CD4-positive, alpha-beta T cell treated with Interleukin-15 for 4 hours (primary cell): ENCODE measurements around the gene AP4B1.

Source experiments
- DNase-seq: peaks from one replicate; pipeline ENCODE4 v3.0.0-alpha.2; 2020; ENCODE audit warnings: low spot score

The AP4B1 gene

DNA sequence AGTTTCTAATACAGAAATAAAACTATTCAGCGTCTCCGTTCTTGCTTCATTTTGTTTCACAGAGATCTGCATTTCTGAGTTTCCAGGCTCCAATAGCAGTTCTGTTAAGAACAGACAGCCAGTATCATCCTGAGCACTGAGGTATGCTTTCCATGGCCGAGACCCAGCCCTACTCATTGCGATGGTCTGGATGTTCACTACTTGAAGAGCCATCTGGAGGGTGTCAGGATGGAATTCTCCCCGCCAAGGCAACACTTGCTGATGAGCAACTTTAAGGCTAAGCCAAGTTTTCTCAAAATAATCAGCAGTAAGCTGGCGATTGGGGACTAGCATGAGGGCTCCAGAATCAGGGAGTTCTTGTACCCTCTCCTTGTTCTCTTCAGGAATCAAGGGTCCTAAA is 9.5 kb downstream of the AP4B1 start:
- DNase-seq, result no peak

DNA sequence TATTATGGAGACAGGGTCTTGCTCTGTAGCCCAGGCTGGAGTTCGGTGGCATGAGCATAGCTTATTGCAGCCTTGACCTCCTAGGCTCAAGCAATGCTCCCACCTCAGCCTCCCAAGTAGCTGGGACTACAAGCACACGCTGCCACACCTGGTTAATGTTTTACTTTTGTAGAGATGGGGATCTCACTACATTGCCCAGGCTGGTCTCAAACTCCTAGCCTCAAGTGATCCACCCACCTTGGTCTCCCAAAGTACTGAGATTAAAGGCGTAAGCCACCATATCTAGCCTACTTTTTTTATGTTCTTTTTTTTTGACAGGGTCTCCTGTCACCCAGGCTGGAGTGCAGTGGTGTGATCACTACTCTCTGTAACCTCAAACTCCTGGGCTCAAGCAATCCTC is 11.3 kb downstream of the AP4B1 start:
- no peak for DNase-seq

DNA sequence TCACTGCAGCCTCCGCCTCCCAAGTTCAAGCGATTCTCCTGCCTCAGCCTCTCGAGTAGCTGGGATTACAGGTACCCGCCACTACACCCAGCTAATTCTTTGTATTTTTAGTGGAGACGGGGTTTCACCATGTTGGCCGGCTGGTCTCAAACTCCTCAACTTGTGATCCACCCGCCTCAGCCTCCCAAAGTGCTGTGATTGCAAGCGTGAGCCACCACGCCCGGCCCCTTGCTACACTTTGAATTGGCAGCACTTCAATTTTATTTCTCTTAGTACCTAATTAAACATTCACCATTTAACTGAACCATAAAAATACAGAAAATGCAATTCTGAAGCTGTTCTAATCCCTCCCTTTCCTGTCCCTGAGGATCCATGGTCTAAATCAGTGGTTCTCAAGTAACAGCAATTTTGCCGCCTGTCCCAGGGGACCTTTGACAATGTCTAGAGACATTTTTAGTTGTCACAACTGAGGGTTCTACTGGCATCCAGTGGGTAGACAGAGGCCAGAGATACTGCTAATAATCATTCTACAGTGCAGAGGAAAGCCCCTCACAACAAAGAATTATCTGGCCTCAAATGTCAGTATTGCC is 12.9 kb downstream of the AP4B1 start:
- no peak for DNase-seq

DNA sequence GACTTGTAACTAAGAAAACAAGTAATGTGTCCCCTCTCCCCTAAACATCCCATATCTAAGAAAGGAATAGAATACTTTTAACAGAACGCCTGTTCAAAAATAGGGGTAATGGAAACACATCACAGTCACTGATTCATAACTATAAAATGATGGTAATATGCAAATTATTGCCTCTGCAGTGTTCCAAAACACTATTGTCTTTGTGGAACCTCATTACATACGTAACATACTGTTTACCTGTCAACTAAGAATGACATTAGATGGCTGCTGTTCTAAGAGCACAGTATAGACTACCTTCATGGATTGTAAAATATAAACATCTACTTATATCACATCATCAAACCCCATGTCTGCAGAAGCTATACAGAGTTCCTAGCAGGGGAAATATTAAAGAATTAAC is 13.8 kb downstream of the AP4B1 start:
- DNase-seq, result no peak

DNA sequence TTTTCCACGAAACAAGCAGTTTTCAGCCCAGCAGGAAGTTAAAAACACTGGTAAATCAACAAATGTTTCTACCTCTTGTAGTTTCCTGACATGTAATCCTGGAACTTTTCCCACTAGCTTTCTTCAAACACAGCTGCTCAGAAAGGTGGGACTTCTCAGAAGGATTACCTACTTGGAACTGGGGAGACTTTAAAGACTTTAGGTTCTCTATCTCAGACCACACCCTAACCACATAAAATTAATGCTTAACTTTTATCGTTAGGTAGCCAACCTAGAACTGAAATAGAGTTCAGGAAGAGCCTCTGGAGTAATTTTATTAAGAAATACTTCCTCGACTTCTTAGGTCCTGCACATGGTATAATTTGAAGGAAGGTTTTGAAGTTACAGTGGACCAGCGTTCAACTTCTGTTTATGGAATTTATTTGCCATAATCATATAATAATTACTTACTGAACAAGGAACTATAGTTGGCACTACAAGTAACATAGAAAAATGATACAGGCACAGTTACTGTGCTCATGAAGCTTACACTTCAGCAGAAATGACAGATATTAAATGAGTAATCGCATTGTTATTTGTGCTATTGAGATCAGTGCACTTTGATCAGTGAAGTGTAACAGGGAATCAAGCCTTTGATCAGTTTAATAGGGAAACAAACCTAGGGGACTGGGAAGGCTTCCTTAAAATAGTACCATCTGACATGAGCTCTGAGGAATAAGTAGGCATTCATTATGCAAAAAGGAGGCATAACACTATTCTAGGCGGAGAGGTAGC is 17.0 kb downstream of the AP4B1 start, which contains the start of gene BCL2L15:
Gene BCL2L15 (minus strand): TSS at position 180 of the 774 bp plus-strand sequence. CDS start 206 bp downstream, outside the sequence.
- DNase-seq, result peak; percentile 48

DNA sequence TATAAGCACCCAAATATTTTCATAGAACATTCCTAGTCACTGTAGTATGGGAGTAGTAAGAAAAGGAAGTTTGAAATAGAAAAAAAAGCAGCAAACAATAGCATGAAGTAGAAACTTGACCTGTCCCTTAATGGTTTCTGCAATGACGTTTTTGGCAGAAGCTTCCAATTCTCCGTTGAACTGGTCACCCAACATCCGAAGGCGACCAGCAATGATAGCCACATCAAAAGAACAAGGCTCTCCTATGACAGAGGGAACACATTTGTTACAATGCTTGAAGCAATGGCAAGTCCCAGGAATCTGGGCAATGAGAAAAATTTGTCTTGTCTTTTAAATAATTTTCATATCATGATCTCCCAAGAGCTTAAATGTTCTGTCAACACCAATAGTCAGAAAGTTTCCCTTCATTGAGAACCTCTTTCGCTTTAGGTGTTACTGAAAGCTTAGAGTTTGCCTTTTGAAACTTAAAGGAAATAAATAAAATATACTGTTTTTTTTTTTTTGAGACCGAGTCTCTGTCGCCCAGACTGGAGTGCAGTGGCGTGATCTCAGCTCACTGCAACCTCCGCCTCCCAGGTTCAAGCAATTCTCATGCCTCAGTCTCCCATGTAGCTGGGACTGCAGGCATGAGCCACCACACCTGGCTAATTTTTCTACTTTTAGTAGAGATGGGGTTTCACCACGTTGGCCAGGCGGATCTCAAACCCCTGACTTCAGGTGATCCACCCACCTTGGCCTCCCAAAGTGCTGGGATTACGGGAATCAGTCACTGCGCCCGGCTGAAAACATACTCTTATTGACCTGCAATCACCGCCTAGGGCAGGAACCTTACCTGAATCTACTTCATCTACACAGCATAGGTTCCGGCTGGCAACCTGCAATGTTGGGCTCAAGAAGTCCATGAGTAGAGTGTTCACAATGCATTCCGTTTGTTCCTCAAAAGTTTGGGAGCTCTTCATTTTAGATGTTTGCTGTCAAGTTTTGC is 17.9 kb downstream of the AP4B1 start:
- no peak for DNase-seq

DNA sequence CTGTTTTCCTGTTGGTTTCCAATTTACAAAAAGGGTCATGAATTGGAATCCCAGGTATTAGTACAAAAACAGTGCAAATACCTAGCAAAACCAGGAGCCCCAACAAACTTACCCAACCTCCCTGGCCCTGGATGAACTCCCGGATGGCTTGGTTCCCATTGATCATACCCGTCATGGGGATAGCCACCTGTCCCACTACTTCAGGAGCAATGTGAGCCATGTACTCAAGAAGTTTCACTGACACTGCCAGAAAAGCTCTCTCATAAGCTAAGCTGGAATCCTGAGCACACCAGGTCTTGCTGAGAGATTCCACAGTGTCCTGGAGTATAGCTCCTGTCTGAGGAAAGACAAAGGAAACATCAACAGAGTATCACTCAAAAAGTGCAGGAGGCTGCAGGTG is 22.9 kb downstream of the AP4B1 start:
- no peak for DNase-seq

DNA sequence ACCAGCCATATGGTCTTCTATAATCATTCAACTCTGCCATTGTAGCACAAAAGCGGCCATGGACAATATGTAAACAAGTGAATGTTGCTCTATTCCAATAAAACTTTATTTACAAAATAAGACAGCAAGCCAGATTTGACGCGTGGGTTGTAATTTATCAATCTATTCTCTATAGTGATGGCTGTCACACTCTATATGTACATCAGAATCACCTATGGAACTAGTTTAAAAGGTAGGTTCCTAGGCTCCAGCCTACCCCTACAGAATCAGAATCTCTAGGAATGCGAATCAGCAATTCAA is 24.9 kb downstream of the AP4B1 start:
- DNase-seq, result no peak

DNA sequence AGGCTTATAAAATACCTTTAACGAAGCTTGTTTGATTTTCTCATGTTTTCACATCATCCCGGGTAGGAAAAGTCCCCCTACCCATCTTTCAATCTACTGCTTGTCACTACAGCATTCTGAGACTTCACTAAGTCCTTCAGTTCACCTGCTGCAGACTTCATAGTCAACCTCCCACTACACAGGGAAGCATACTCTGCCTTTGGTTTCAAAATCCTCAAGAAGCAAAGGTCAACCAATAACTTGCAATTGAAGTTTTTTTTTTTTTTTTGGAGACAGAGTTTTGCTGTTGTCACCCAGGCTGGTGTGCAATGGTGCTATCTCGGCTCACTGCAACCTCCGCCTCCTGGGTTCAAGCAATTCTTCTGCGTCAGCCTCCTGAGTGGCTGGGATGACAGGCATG is 28.4 kb downstream of the AP4B1 start:
- no peak for DNase-seq

DNA sequence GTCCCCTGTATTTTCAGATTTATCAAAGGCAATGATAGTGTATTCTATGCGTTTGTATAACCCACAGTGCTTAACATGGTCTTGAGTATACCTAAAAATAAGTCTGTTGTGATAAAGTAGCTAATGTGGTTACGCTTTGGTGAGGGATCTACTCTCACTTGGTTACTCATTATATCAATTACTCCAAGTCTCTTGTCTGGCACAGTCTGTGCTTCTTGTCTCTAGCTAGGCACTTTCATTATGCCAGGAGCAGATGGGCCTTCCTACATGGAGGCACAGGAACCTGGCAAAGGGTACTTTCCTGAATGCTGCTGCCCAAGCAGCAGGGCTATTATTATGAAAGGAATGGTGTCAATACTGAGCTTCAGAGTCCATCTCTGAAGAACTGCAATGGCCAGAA is 28.9 kb downstream of the AP4B1 start:
- no peak for DNase-seq

DNA sequence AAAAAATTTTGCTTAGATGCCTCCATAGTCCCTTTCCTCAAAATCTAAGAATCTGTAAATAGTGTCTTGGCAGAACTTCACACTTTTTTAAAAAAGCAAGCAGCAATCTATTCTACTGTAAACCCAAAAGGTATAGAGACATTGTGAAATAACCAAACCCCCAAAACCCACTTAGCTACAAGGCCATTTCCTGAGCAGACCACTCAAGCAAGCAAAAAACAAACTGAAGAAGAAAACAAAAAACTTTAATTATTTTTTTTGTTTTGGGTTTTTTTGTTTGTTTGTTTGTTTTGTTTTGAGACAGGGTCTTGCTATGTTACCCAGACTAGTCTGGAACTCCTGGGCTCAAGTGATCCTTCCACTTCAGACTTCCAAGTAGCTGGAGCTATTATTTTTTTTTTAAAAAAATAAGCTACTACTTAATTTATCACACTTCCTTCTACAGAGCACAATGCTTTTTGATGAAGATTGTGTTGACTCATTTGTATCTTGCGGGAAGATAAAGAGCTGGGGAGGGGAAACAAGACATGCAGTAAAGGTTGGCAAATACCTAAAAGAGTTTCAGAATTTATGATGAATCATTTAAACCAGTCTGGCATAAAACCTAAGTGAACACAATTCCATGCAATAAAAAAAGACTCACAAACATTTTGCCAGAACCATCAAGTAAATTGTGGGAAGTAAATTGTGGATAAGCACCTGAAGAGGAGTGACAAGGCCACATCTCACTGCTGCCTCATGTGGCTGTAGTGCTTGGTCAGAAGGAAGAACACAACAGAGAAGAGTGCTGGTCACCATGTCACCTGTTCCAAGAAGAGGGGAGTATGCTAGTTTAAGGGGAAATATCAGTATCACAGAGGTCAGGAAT is 30.4 kb downstream of the AP4B1 start:
- peak; percentile 64 for DNase-seq

DNA sequence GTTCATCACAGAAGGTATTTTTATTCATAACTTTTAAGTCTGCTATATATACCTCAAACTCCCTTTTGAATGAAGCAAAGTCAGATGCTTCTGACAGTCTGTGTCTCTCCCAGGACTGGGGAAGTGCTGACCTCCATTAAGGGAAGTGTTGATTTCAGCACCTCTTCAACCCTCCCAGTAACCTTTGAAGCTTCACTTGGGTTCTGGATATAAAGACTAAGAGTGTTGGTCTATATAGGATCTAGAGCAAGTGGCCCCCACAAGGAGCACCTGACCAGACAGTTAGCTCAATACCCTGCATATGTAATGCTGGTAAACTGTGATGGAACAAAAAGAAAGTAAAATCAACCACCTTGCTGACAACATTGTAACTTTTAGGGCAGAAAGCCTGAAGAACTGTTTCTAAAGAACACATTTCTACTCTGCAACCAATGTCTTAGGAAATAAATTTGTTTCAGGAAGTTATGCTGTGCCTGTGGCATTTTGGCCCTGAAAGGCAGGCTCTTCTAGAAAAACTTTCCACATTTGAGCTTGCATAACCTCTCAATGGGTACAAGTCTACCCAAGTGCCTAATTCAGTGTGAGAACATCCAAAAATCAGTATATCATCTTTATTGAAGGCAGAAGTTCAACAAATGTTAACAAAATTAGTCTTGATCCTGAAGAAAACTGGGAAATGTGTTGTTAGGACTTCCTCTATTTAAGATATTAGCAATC is 32.2 kb downstream of the AP4B1 start:
- DNase-seq, result no peak

DNA sequence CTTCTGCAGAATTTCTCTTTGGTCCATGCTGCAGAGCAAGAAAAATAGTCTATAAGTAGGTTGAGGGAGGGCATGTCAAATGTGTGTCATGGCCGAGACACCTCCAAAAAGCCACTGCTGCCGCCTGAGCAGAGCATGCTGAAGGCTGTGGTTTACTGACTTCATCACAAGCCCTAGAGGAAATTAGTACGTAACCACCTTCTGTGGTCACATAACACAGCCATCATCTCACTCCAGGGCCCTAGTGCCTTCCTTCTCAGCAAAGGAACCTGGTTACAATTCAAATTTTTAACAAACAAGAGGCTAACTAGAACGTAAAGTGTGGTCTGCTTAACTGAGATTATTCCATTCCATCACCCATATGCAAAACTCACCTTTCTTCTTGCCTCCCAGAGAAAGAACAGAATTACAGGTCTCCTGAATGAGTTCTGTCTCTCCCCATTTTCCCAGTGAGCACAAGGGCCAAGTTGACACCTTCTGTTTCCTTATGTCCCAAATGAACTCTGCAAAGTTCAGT is 32.9 kb downstream of the AP4B1 start, which contains the start of gene PTPN22:
Gene PTPN22 (minus strand): TSS at position 116 of the 517 bp plus-strand sequence.
- peak; percentile 88 for DNase-seq

DNA sequence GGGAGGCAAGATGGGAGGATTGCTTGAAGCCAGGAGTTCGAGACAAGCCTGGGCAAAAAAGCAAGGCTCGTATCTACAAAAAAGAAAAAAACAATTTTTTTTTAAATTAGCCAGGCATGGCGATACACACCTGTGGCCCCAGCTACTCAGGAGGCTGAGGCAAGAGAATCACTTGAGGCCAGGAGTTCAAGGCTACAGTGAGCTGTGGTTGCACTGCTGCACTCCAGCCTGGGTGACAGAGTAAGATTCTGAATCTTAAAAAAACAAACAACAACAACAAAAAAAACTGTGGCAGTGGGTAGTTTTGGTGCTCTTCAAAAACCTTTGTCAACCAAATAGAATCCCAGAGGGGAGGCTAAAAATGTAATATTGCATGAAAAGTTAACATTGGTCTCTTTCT is 33.8 kb downstream of the AP4B1 start:
- no peak for DNase-seq

DNA sequence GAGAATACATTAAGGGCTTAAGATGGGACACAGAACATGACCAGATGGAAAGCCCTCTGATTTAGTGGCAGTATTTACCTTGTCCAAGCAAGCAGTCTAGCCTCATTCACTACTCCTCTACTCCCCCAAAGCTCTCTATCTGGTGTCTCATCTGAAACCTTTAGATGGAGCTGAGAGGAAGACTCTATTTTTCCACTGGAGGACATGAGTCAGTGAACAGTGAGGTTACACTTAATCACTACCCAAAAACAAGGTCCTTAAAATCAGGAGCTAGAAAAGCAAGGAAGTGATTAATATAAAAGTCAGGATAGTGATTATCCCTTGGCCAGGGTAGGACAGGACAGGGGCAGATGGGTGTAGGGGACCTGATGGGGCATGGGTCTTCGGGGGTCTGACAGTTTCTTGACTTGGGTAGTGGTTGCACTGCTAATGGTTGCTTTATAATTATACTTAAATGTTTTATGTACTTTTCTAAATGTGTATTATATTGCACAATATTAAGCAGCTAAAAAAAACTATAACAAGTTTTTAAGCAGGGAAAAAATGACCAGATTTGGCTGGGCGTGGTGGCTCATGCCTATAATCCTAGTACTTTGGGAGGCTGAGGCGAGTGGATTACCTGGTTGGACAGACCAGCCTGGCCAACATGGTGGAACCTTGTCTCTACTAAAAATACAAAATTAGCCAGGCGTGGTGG is 36.1 kb downstream of the AP4B1 start:
- peak; percentile 30 for DNase-seq

DNA sequence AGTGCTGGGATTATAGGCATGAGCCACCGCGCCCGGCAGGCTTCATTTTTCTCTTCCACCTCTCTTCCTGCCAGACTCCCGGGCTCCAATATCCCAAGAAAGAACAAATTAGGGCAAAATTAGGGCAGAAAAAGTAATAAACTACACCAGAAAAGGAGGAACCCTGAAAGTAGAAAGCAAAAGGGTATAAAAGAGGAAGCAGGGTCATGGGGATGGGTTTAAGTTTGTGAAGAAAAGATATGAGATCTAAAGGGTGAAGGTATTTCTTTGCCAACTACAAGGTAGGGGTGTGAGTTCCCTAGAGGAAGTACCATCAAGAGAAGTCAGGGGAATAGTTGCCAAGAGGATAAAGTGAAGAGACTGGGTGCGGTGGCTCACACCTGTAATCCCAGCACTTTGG is 43.0 kb downstream of the AP4B1 start:
- DNase-seq, result no peak

DNA sequence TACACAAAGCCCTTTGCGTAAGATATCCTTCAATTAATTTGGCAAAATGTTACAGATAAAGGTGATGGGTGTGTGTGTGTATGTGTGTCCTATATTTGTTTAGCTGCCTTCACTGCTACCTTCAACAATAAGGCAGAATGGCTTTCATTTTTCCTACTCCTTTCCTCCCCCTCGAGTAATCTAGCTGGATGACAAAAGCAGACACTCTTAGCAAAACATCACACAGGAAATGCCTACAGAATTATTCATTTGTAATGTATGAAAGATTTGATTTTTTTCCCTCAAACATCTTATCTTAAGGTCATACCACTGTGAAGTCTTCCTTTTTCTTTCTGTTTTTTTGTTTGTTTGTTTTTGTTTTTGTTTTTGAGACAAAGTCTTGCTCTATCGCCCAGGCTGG is 43.7 kb downstream of the AP4B1 start:
- no peak for DNase-seq

DNA sequence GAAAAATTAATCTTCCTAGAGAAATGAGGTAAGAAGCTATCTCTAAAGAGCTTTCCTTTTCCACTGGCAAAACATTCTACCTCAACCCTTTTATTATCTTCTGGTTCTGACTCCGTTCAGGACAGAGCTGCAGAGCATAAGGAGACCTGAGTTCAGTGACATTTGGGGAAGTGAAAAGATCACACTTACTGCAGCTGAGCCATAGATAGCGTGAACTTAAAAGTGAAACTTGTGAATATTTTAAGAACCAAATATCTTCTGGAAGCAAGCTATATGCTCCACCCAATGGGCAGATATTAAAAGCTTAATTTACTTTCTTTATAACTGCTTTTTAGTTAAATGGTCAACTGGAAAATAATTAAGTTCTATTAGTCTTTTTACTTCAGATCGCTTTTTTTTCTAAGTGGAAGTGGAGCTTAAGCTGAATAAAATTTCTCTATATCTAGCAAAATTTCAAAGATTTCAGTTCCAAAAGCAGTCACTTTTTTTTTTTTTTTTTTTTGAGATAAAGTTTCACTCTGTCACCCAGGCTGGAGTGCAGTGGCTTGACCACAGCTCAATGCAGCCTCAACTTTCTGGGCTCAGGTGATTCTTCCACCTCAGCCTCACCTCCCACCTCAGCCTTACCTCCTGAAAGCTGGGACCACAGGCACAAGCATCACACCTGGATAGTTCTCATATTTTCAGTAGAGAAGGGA is 45.0 kb downstream of the AP4B1 start:
- DNase-seq, result no peak

DNA sequence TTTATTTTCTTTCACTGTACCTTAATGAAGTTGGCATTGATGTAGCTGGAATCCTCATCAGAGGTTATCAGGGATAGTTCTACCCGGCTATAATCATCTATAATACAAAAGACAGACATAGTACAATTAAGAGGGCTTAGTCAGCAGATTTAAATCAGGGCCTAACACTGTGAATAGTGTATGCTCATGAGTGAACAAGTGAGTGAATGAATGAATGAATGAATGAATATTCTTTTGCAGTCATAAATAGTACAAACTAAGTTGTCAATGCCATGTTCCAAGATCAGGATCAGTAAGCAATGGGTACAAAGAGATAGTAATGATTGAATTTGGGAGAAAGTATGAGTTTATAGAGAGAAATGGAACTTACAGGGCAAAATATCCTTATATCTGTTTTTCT is 45.6 kb downstream of the AP4B1 start:
- DNase-seq, result no peak

DNA sequence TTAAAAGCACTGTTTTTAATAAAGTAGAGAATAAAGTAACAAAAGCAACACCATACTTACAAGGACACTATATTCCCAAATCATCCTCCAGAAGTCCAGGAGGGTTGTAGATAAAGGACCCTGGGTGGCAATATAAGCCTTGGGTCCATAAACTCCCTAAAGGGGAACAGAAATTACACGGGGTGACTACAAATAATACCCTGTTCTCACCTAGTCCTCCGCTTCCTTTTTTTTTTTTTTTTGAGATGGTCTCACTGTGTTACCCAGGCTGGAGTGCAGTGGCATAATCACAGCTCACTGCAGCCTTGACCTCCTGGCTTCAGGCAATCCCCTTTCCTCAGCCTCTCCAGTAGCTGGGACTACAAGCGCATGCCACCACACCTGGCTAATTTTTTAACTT is 46.2 kb downstream of the AP4B1 start:
- no peak for DNase-seq
